Measurements from ENCODE around the gene CDKAL1.

DNA sequence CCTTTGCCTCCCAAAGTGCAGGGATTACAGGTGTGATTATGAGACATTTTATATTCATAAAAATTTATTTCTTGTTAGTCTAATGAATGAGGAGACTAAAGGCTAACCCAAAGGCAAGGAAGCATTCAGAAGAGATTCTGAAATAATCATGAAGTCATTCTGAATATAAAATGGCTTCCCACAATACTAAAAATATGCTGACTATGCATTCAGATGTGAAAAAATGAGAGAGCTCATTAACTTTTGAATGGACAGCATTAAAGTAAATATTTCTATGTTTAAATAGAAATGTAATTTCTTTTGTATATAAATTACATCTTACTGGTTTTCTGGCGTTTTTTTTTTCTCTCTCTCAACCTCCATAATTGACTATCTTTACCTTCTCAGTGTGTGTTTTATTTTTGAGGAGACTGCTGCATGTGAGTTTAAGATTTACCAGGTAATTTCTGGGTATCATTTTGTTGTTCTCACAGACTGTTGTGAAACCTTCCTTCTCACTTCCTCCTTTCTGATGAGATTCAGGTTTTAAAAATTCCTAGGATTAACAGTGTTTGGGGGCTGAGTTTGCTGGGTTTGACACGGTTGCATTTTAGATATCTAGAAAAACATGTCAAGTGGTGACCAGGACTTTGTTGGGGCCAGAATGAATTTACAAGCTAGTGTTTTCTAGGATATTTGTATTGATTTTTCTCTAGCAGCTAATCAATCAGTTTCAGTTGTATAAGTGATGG, 316.6 kb downstream of the CDKAL1 start:
- TF ChIP-seq, protein P1, sequence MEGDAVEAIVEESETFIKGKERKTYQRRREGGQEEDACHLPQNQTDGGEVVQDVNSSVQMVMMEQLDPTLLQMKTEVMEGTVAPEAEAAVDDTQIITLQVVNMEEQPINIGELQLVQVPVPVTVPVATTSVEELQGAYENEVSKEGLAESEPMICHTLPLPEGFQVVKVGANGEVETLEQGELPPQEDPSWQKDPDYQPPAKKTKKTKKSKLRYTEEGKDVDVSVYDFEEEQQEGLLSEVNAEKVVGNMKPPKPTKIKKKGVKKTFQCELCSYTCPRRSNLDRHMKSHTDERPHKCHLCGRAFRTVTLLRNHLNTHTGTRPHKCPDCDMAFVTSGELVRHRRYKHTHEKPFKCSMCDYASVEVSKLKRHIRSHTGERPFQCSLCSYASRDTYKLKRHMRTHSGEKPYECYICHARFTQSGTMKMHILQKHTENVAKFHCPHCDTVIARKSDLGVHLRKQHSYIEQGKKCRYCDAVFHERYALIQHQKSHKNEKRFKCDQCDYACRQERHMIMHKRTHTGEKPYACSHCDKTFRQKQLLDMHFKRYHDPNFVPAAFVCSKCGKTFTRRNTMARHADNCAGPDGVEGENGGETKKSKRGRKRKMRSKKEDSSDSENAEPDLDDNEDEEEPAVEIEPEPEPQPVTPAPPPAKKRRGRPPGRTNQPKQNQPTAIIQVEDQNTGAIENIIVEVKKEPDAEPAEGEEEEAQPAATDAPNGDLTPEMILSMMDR (IDR thresholded peaks at IDR 0.05) = no peak
- TF ChIP-seq POLR2A (IDR thresholded peaks at IDR 0.05) = no peak
- TF ChIP-seq POLR2AphosphoS5 (IDR thresholded peaks at IDR 0.05) = no peak

All from prostate gland (tissue), 2 donors.